Fibroblast of lung (primary cell): Measurements from ENCODE around the gene TCF23.

ENCODE experiments used
- CTCF ChIP-seq, 2 donors: IDR thresholded peaks in 1 of 2; conservative IDR thresholded peaks in 1 of 2; 1 replicate in 1 of 2; 2 replicates in 1 of 2; pipeline ENCODE4 v1.5.1; 2011 to 2012; ENCODE audit warnings: low read length in 2 of 2, control low read depth in 1 of 2, inconsistent platforms in 1 of 2, low read depth in 1 of 2, mild to moderate bottlenecking in 1 of 2
- EZH2 ChIP-seq: IDR thresholded peaks from 2 replicates; pipeline ENCODE4 v1.5.1; 2012; ENCODE audit warnings: low read length, control low read depth, mild to moderate bottlenecking; ENCODE audit errors: missing control alignments

GRCh38 chr2:27131429-27131828 lies 17.4 kb upstream of the TCF23 start:
- TF ChIP-seq CTCF (conservative IDR thresholded peaks at IDR 0.05 in 1 of 2, IDR thresholded peaks at IDR 0.05 in 1 of 2; ENCODE audit: low read depth in 1 of 2, low read length in 2 of 2) (no peak), EZH2 (no peak)
